Measurements from ENCODE around the gene SCO1. TPM values are rescaled to one million over a fixed set of nuclear protein-coding genes. Genes with fewer than 3 reads are reported as not detected.

SCO1 gene
- total RNA-seq, 1 experiment from 2014 or later, result 60.3 TPM

DNA sequence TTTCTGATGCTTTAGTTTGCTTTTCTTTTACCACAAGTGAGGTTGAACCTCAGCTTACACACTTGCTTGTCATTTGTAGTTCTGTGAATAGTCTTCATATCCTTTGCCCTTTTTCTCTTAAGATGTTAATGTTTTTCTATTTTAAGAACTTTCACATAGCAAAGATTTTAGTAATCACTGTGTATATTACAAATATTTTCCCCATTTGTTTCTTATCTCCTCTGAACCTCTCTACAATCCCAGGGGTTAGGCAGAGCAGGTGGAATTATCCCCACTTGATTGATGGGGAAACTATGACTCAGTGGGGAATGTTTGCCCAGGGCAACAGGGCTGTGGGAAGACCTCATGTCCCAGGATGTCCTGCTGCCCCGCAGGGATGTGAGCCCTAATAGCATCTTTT is 28.6 kb downstream of the SCO1 start:
- Histone ChIP-seq H3K9ac (ENCODE audit: extremely low read depth, insufficient read length, low read length) (no peak overlapping the region), H2BK20ac (ENCODE audit: low read depth, low read length, poor library complexity, severe bottlenecking) (no peak overlapping the region), H4K20me1 (ENCODE audit: control insufficient read depth, insufficient read depth, insufficient read length) (no peaks in the 10 kb centered on the region), H3K4me1 (ENCODE audit: insufficient read depth, low read length) (no peaks in the 10 kb centered on the region), H3K18ac (ENCODE audit: insufficient read length, low read depth, low read length) (no peak overlapping the region), H4K5ac (ENCODE audit: insufficient read length, low read depth, low read length) (no peak overlapping the region), H3K56ac (ENCODE audit: insufficient read length, low read depth, low read length) (no peak overlapping the region), H2BK120ac (ENCODE audit: low read depth, low read length, poor library complexity, severe bottlenecking) (no peak overlapping the region), H3T11ph (ENCODE audit: low read length) (no peak overlapping the region), H3K4me2 (ENCODE audit: insufficient read depth, insufficient read length, low read length) (no peak overlapping the region), H3K27me3 (ENCODE audit: insufficient read depth, low read length) (no peaks in the 10 kb centered on the region), H2BK12ac (ENCODE audit: insufficient read length, low read depth, low read length) (no peak overlapping the region), H3K14ac (ENCODE audit: insufficient read depth, low read length) (no peak overlapping the region), H3K23me2 (ENCODE audit: insufficient read length, low read depth, low read length, poor library complexity, severe bottlenecking) (no peaks in the 10 kb centered on the region), H3K9me3 (ENCODE audit: control insufficient read depth, low read depth, low read length) (no peaks in the 10 kb centered on the region), H3K79me2 (ENCODE audit: insufficient read depth, low read length) (no peaks in the 10 kb centered on the region), H3K79me1 (ENCODE audit: insufficient read depth, low read depth, low read length, poor library complexity, severe bottlenecking) (no peaks in the 10 kb centered on the region), H3K4ac (ENCODE audit: low read depth, low read length) (no peak overlapping the region), H2AFZ (ENCODE audit: low read length) (no peak overlapping the region), H3K27ac (ENCODE audit: insufficient read length, low read depth, low read length) (no peak overlapping the region), H4K8ac (replicated peaks; ENCODE audit: insufficient read length, low read depth, low read length) (no peak overlapping the region), H2BK5ac (ENCODE audit: insufficient read length, low read length) (no peak overlapping the region), H3K23ac (ENCODE audit: insufficient read length, low read depth, low read length) (no peak overlapping the region), H2BK15ac (ENCODE audit: low read depth, low read length) (no peak overlapping the region), H4K91ac (ENCODE audit: insufficient read length, low read depth, low read length) (no peak overlapping the region), H2AK5ac (ENCODE audit: insufficient read length, low read length) (no peak overlapping the region)
- WGBS (ENCODE audit: extremely low coverage, insufficient read length, low lambda C conversion rate), result no CpG with 5 or more reads among the region's 1 CpG
- H3K36me3 Mint-ChIP-seq (ENCODE audit: insufficient read depth in 1 of 3, low read depth in 3 of 3), result peaks cover 0 to 8% (median under 1%) of the 10 kb centered on the region in 3 experiments; a peak in 2 of 7 replicates
- no peak for DNase-seq
- H3K9me3 Mint-ChIP-seq, result no peaks in the 10 kb centered on the region
- TF ChIP-seq, protein P1, sequence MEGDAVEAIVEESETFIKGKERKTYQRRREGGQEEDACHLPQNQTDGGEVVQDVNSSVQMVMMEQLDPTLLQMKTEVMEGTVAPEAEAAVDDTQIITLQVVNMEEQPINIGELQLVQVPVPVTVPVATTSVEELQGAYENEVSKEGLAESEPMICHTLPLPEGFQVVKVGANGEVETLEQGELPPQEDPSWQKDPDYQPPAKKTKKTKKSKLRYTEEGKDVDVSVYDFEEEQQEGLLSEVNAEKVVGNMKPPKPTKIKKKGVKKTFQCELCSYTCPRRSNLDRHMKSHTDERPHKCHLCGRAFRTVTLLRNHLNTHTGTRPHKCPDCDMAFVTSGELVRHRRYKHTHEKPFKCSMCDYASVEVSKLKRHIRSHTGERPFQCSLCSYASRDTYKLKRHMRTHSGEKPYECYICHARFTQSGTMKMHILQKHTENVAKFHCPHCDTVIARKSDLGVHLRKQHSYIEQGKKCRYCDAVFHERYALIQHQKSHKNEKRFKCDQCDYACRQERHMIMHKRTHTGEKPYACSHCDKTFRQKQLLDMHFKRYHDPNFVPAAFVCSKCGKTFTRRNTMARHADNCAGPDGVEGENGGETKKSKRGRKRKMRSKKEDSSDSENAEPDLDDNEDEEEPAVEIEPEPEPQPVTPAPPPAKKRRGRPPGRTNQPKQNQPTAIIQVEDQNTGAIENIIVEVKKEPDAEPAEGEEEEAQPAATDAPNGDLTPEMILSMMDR (conservative IDR thresholded peaks at IDR 0.05), result no peak
- no peaks in the 10 kb centered on the region for H3K4me1 Mint-ChIP-seq
- no peaks in the 10 kb centered on the region for H3K27me3 Mint-ChIP-seq (ENCODE audit: low read depth)
- no peak overlapping the region for H3K27ac Mint-ChIP-seq
- no peak overlapping the region for H3K4me3 Mint-ChIP-seq
